SK-N-SH (cell line): ENCODE measurements around the gene DCTD. TPM values are rescaled to one million over a fixed set of nuclear protein-coding genes. Genes with fewer than 3 reads are reported as not detected.

Source experiments
- CTCF ChIA-PET: fragments of 300-600, 350-600 bp; formaldehyde crosslinking; extraction: SDS; loops from one replicate; lab custom pipeline; 2021; lab: Yijun Ruan, JAX
- POLR2A ChIA-PET: fragments of 350-600 bp; sonication (Branson Sonifier 250); formaldehyde crosslinking; extraction: SDS; loops from one replicate; lab custom pipeline; 2020; ENCODE audit warnings: antibody characterized with exemption, inconsistent platforms; lab: Yijun Ruan, JAX
- DNase-seq: peaks from one replicate; pipeline ENCODE4 v3.0.0; 2012
- H2AFZ ChIP-seq: fragments of 200-600 bp; sonication (generic); 2 replicates; pipeline ENCODE4 v1.8.1; 2016; ENCODE audit warnings: antibody characterized with exemption, mild to moderate bottlenecking, low read depth
- H3F3A ChIP-seq: fragments of 200-600 bp; sonication (generic); replicated peaks from 2 replicates; pipeline ENCODE3; 2016; ENCODE audit warnings: antibody characterized with exemption, mild to moderate bottlenecking; ENCODE audit not compliant: insufficient read depth
- H3K27ac ChIP-seq, 2 experiments: fragments of 200-500 bp in 1 of 2; fragments of 200-600 bp in 1 of 2; sonication (Bioruptor generic) in 1 of 2; sonication (generic), shearing (Covaris generic) in 1 of 2; 2 replicates each; pipeline versions ENCODE4 v1.5.1 to v1.6.1; 2014 to 2016; ENCODE audit warnings: low read depth in 2 of 2, inconsistent platforms in 1 of 2, low read length in 1 of 2, mild to moderate bottlenecking in 1 of 2, mixed read lengths in 1 of 2
- H3K27me3 ChIP-seq: fragments of 200-600 bp; sonication (generic), shearing (Covaris generic); 2 replicates; pipeline ENCODE4 v1.6.1; 2016; ENCODE audit warnings: mixed run types; ENCODE audit not compliant: insufficient read depth
- H3K36me3 ChIP-seq, 2 experiments: fragments of 200-500 bp in 1 of 2; fragments of 200-600 bp in 1 of 2; sonication (Bioruptor generic) in 1 of 2; sonication (generic) in 1 of 2; replicated peaks in 1 of 2; 2 replicates each; pipeline versions ENCODE3 to v1.5.1; 2014 to 2016; ENCODE audit warnings: low read length in 1 of 2, mild to moderate bottlenecking in 1 of 2; ENCODE audit not compliant: insufficient read depth in 2 of 2, control insufficient read depth in 1 of 2
- H3K4me1 ChIP-seq, 2 experiments: fragments of 200-500 bp in 1 of 2; fragments of 200-600 bp in 1 of 2; sonication (Bioruptor generic) in 1 of 2; sonication (generic), shearing (Covaris generic) in 1 of 2; 2 replicates each; pipeline versions ENCODE4 v1.5.1 to v1.6.1; 2014 to 2016; ENCODE audit warnings: low read depth in 1 of 2, low read length in 1 of 2, mixed run types in 1 of 2; ENCODE audit not compliant: insufficient read depth in 2 of 2, control insufficient read depth in 1 of 2
- H3K4me2 ChIP-seq: fragments of 200-600 bp; sonication (generic), shearing (Covaris generic); 2 replicates; pipeline ENCODE4 v1.6.1; 2017; ENCODE audit warnings: mixed run types
- H3K4me3 ChIP-seq, 2 experiments: fragments of 200-500 bp in 1 of 2; fragments of 200-600 bp in 1 of 2; sonication (Bioruptor generic) in 1 of 2; sonication (generic), shearing (Covaris generic) in 1 of 2; 2 replicates each; pipeline versions ENCODE4 v1.5.1 to v1.8.1; 2014 to 2016; ENCODE audit warnings: low read depth in 2 of 2, inconsistent platforms in 1 of 2, low read length in 1 of 2, mild to moderate bottlenecking in 1 of 2, mixed read lengths in 1 of 2, moderate library complexity in 1 of 2
- H3K79me2 ChIP-seq: fragments of 200-600 bp; sonication (generic); 2 replicates; pipeline ENCODE4 v1.8.1; 2017; ENCODE audit warnings: mild to moderate bottlenecking; ENCODE audit not compliant: insufficient read depth
- H3K9ac ChIP-seq: fragments of 200-600 bp; sonication (generic); 2 replicates; pipeline ENCODE4 v1.6.1; 2017; ENCODE audit warnings: mixed run types
- H3K9me2 ChIP-seq: fragments of 200-600 bp; sonication (generic); 2 replicates; pipeline ENCODE4 v1.6.1; 2017; ENCODE audit warnings: mixed run types
- H3K9me3 ChIP-seq: fragments of 200-600 bp; sonication (generic); 2 replicates; pipeline ENCODE4 v1.6.1; 2017; ENCODE audit warnings: mixed run types, mild to moderate bottlenecking, moderate library complexity
- H4K20me1 ChIP-seq: fragments of 200-600 bp; sonication (generic); 2 replicates; pipeline ENCODE4 v1.6.1; 2017; ENCODE audit warnings: mild to moderate bottlenecking, mixed run types; ENCODE audit not compliant: insufficient read depth
- CHD2 ChIP-seq: fragments of 150-350 bp; IDR thresholded peaks from 2 replicates; pipeline ENCODE4 v1.6.1; 2018; ENCODE audit warnings: low read length; ENCODE audit not compliant: partially characterized antibody
- ELF1 ChIP-seq: IDR thresholded peaks from 2 replicates; pipeline ENCODE4 v1.4.0; 2012
- EP300 ChIP-seq, 2 experiments: IDR thresholded peaks; 2 replicates each; pipeline versions ENCODE4 v1.4.0 to v1.6.1; 2012; ENCODE audit warnings: borderline replicate concordance in 1 of 2, low read depth in 1 of 2, low read length in 1 of 2
- GATA2 ChIP-seq: sonication (generic); formaldehyde crosslinking; IDR thresholded peaks from 2 replicates; pipeline ENCODE4 v1.5.0; 2020; ENCODE audit warnings: mild to moderate bottlenecking, missing genetic modification reagents
- IRF3 ChIP-seq: fragments of 150-350 bp; IDR thresholded peaks from 2 replicates; pipeline ENCODE4 v1.6.1; 2016; ENCODE audit warnings: mild to moderate bottlenecking, low read depth, low read length
- NFIC ChIP-seq: IDR thresholded peaks from 2 replicates; pipeline ENCODE4 v1.4.0; 2012; ENCODE audit warnings: borderline replicate concordance
- POLR2AphosphoS5 ChIP-seq: IDR thresholded peaks from 2 replicates; pipeline ENCODE4 v1.6.1; 2012; ENCODE audit warnings: low read depth, low read length
- RCOR1 ChIP-seq: fragments of 150-350 bp; IDR thresholded peaks from 2 replicates; pipeline ENCODE4 v1.6.1; 2017; ENCODE audit warnings: antibody characterized with exemption, low read length
- RFX5 ChIP-seq: IDR thresholded peaks from 2 replicates; pipeline ENCODE4 v1.6.1; 2012; ENCODE audit warnings: mild to moderate bottlenecking, improper control_type of control experiment, low read length
- SIN3A ChIP-seq: IDR thresholded peaks from 2 replicates; pipeline ENCODE4 v1.6.1; 2012; ENCODE audit warnings: low read depth, mild to moderate bottlenecking, low read length, moderate library complexity, borderline replicate concordance
- USF1 ChIP-seq: IDR thresholded peaks from 2 replicates; pipeline ENCODE4 v1.4.0; 2012; ENCODE audit warnings: low read depth, borderline replicate concordance
- USF2 ChIP-seq: fragments of 150-350 bp; IDR thresholded peaks from 2 replicates; pipeline ENCODE4 v1.6.1; 2017; ENCODE audit warnings: antibody characterized with exemption, low read length, low read depth, borderline replicate concordance
- YY1 ChIP-seq: IDR thresholded peaks from 2 replicates; pipeline ENCODE4 v1.4.0; 2012; ENCODE audit warnings: low read depth, mild to moderate bottlenecking
- WGBS: methylation state at CpG from one replicate; pipeline ENCODE4 v1.1.6; 2017; ENCODE audit warnings: low lambda C conversion rate; 5-methylcytosine and 5-hydroxymethylcytosine counted together
- polyA plus RNA-seq, 3 experiments: library from polyadenylated mRNA; depleted of rRNA; stranded (reverse); fragments of >200 nt; gene quantifications; 2 replicates each; pipeline ENCODE4 v1.2.3, GENCODE V29; 2012

Gene DCTD
- polyA plus RNA-seq, 1 of the 3 experiments (the other 2 are of a cell fraction) = 123 TPM

- Histone ChIP-seq H3K9me3 (no peaks in the 10 kb centered on the region), H3K4me2 (no peak overlapping the region), H4K20me1 (no peaks in the 10 kb centered on the region), H3K27ac (no peak overlapping the region), H3K27me3 (no peaks in the 10 kb centered on the region), H3K9ac (no peak overlapping the region), H3K9me2 (no peaks in the 10 kb centered on the region), H3K4me1 (no peaks in the 10 kb centered on the region), H3F3A (no peaks in the 10 kb centered on the region), H3K36me3 (no peaks in the 10 kb centered on the region), H3K79me2 (no peaks in the 10 kb centered on the region), H2AFZ (no peak overlapping the region), H3K4me3 (no peak overlapping the region)
- no peak for DNase-seq
- 86% methylated on average over 15 of the region's 15 CpGs for WGBS
- TF ChIP-seq NFIC = no peak
- TF ChIP-seq USF2 = no peak
- TF ChIP-seq USF1 = no peak
- TF ChIP-seq YY1 = no peak
- no peak for TF ChIP-seq RFX5
- no peak for TF ChIP-seq RCOR1
- no peak for TF ChIP-seq GATA2 (CRISPR knock-in tag)
- TF ChIP-seq ELF1 = no peak
- ChIA-PET CTCF (no interaction called here), POLR2A (no interaction called here)
Measured at GRCh38 chr4:182856862-182857261, 60.3 kb downstream of the DCTD start.

- Histone ChIP-seq H2AFZ (no peak overlapping the region), H3K4me3 (no peak overlapping the region), H3K9me3 (no peaks in the 10 kb centered on the region), H3K9me2 (no peaks in the 10 kb centered on the region), H3K79me2 (no peaks in the 10 kb centered on the region), H3K27ac (no peak overlapping the region), H4K20me1 (no peaks in the 10 kb centered on the region), H3F3A (no peaks in the 10 kb centered on the region), H3K4me1 (no peaks in the 10 kb centered on the region), H3K9ac (no peak overlapping the region), H3K36me3 (no peaks in the 10 kb centered on the region), H3K27me3 (no peaks in the 10 kb centered on the region; the same call in 1 of the 2 replicates), H3K4me2 (no peak overlapping the region)
- DNase-seq = no peak
- CTCF ChIA-PET = no interaction called here
- POLR2A ChIA-PET = no interaction called here
- no peak for TF ChIP-seq EP300 (IDR thresholded peaks at IDR 0.05; ENCODE audit: borderline replicate concordance in 1 of 2, low read depth in 1 of 2, low read length in 1 of 2)
- no peak for TF ChIP-seq NFIC
- TF ChIP-seq POLR2AphosphoS5 = no peak
- no peak for TF ChIP-seq RCOR1
- no peak for TF ChIP-seq CHD2
- no peak for TF ChIP-seq IRF3
- no peak for TF ChIP-seq SIN3A
- WGBS = 65% methylated on average over 13 of the region's 13 CpGs
Measured at GRCh38 chr4:182855877-182856276, 61.3 kb downstream of the DCTD start.
